ENCODE data around the gene MGAT5.

DNA sequence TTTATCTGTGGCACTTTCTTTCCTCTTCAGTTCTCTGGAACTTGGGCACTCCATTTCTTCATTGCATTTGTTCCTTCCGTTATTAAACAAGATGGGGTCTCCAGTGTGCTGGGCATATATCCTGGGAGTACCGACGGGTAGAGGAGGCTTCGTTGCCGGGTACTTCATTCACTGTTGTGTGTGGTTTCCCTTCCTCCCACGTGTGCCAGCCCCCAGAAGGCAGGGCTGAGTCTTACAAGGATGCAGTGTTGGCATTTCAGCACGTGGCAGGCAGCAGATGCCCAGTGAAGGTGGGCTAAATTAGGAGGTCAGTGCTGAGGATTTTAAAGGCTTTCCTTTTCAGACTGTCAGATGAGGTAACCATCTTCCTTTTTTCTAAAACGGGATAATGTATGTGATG is 58.6 kb downstream of the MGAT5 start:
- TF ChIP-seq POLR2A (IDR thresholded peaks at IDR 0.05): no peak
- TF ChIP-seq, protein P1, sequence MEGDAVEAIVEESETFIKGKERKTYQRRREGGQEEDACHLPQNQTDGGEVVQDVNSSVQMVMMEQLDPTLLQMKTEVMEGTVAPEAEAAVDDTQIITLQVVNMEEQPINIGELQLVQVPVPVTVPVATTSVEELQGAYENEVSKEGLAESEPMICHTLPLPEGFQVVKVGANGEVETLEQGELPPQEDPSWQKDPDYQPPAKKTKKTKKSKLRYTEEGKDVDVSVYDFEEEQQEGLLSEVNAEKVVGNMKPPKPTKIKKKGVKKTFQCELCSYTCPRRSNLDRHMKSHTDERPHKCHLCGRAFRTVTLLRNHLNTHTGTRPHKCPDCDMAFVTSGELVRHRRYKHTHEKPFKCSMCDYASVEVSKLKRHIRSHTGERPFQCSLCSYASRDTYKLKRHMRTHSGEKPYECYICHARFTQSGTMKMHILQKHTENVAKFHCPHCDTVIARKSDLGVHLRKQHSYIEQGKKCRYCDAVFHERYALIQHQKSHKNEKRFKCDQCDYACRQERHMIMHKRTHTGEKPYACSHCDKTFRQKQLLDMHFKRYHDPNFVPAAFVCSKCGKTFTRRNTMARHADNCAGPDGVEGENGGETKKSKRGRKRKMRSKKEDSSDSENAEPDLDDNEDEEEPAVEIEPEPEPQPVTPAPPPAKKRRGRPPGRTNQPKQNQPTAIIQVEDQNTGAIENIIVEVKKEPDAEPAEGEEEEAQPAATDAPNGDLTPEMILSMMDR (IDR thresholded peaks at IDR 0.05): no peak
- no peak for TF ChIP-seq EP300 (IDR thresholded peaks at IDR 0.05)
